Upper lobe of left lung (tissue), 6 donors: ENCODE measurements around the gene DDX60. TPM values are rescaled to one million over a fixed set of nuclear protein-coding genes. Genes with fewer than 3 reads are reported as not detected.

Experiments used
- ATAC-seq, 2 donors: fragments of 200-7000 bp; cut with Tn5 transposase; one replicate each; pipeline ENCODE4 v1.9.1; 2022; ENCODE audit warnings: mild to moderate bottlenecking in 2 of 2, moderate library complexity in 2 of 2; ENCODE audit not compliant: low FRiP score in 2 of 2
- DNase-seq, 2 donors: peaks; one replicate each; pipeline ENCODE4 v3.0.0-alpha.2; 2019 to 2020
- H3K27ac ChIP-seq, 4 donors: fragments of 200-600 bp; sonication (generic); one replicate each; pipeline ENCODE4 v1.5.1; 2016 to 2019
- H3K27me3 ChIP-seq, 4 donors: fragments of 200-600 bp; sonication (generic); one replicate each; pipeline ENCODE4 v1.5.1; 2017 to 2019
- H3K36me3 ChIP-seq, 4 donors: fragments of 200-600 bp; sonication (generic); one replicate each; pipeline ENCODE4 v1.5.1; 2016 to 2019
- H3K4me1 ChIP-seq, 4 donors: fragments of 200-600 bp; sonication (generic); one replicate each; pipeline ENCODE4 v1.5.1; 2018 to 2019
- H3K4me3 ChIP-seq, 4 donors: fragments of 200-600 bp; sonication (generic); one replicate each; pipeline ENCODE4 v1.5.1; 2017 to 2019; ENCODE audit warnings: mild to moderate bottlenecking in 2 of 4, moderate library complexity in 1 of 4
- H3K9me3 ChIP-seq, 4 donors: fragments of 200-600 bp; sonication (generic); one replicate each; pipeline ENCODE4 v1.5.1; 2018 to 2019
- CTCF ChIP-seq, 6 experiments: fragments of 450-650 bp in 4 of 6; fragments of 200-600 bp in 2 of 6; sonication (generic) in 2 of 6; IDR thresholded peaks; one replicate each; pipeline ENCODE4 v1.5.1; 2016 to 2019; ENCODE audit warnings: antibody characterized with exemption in 6 of 6
- EP300 ChIP-seq, 4 donors: sonication (generic); formaldehyde crosslinking; IDR thresholded peaks; one replicate each; pipeline ENCODE4 v1.5.1; 2017; ENCODE audit warnings: antibody characterized with exemption in 4 of 4, control low read depth in 2 of 4
- POLR2A ChIP-seq, 4 donors: fragments of 450-650 bp; IDR thresholded peaks; one replicate each; pipeline ENCODE4 v1.5.1; 2016 to 2017; ENCODE audit warnings: antibody characterized with exemption in 4 of 4, mild to moderate bottlenecking in 2 of 4
- POLR2AphosphoS5 ChIP-seq, 2 donors: sonication (generic); formaldehyde crosslinking; IDR thresholded peaks; one replicate each; pipeline ENCODE4 v1.5.1; 2017; ENCODE audit warnings: antibody characterized with exemption in 2 of 2
- WGBS, 2 donors: methylation state at CpG; one replicate each; pipeline ENCODE4 v1.1.5; 2017 to 2018; 5-methylcytosine and 5-hydroxymethylcytosine counted together
- total RNA-seq, 6 donors: library from RNA; depleted of rRNA in 4 of 6; stranded (reverse); fragments of >200 nt in 4 of 6; gene quantifications; one replicate each; pipeline versions ENCODE4 v1.1.0 to v1.2.1, GENCODE V29; 2016 to 2021
- donor health status: DM: no; HTN: no; CAD: no; lungs with moderate emphysema.
- donor health status: DM: no; HTN: yes; CAD: no; lungs with severe emphysema.

DDX60 gene
- total RNA-seq, 6 donors from 2014 or later: 15.7 to 37.5 (median 22.1) TPM

- ATAC-seq: no peak
- no peak for DNase-seq
- Histone ChIP-seq H3K4me1 (no peaks in the 10 kb centered on the region), H3K36me3 (no peaks in the 10 kb centered on the region), H3K27me3 (no peaks in the 10 kb centered on the region), H3K27ac (no peak overlapping the region), H3K4me3 (no peak overlapping the region), H3K9me3 (no peaks in the 10 kb centered on the region)
- 39 to 43% methylated on average over 6 of the region's 6 CpGs for WGBS, 2 donors
- TF ChIP-seq CTCF (IDR thresholded peaks at IDR 0.05) (peak in 5 of 6 experiments; percentile 14 to 41 (median 25)), EP300 (IDR thresholded peaks at IDR 0.05) (no peak), POLR2AphosphoS5 (IDR thresholded peaks at IDR 0.05) (no peak)
Observed at GRCh38 chr4:168183717-168184571, 134.6 kb downstream of the DDX60 start.

GRCh38 chr4:168177546-168178149, 140.9 kb downstream of the DDX60 start:
- Histone ChIP-seq H3K9me3 (no peaks in the 10 kb centered on the region), H3K27me3 (no peaks in the 10 kb centered on the region), H3K27ac (no peak overlapping the region), H3K36me3 (no peaks in the 10 kb centered on the region), H3K4me1 (no peaks in the 10 kb centered on the region), H3K4me3 (no peak overlapping the region)
- TF ChIP-seq EP300 (IDR thresholded peaks at IDR 0.05) (no peak), POLR2A (IDR thresholded peaks at IDR 0.05) (no peak), POLR2AphosphoS5 (IDR thresholded peaks at IDR 0.05) (no peak), CTCF (IDR thresholded peaks at IDR 0.05) (no peak)
- 74 to 81% methylated on average over 5 of the region's 5 CpGs for WGBS, 2 donors
- ATAC-seq (no peak), DNase-seq (no peak)

- DNase-seq: peak in 1 of 2 donors; percentile 27
- Histone ChIP-seq H3K27ac (no peak overlapping the region), H3K36me3 (no peaks in the 10 kb centered on the region), H3K4me3 (no peak overlapping the region), H3K9me3 (no peaks in the 10 kb centered on the region), H3K4me1 (no peaks in the 10 kb centered on the region), H3K27me3 (no peaks in the 10 kb centered on the region)
- TF ChIP-seq POLR2A (IDR thresholded peaks at IDR 0.05) (no peak), CTCF (IDR thresholded peaks at IDR 0.05) (no peak), POLR2AphosphoS5 (IDR thresholded peaks at IDR 0.05) (no peak), EP300 (IDR thresholded peaks at IDR 0.05) (no peak)
- peak in 1 of 2 donors; percentile 51 for ATAC-seq
- 89 to 90% methylated on average over 3 to 6 of the region's 6 CpGs for WGBS, 2 donors
Observed at GRCh38 chr4:168174308-168174707, 144.2 kb downstream of the DDX60 start.

- no peak for TF ChIP-seq POLR2AphosphoS5 (IDR thresholded peaks at IDR 0.05)
- TF ChIP-seq CTCF (IDR thresholded peaks at IDR 0.05): no peak
- DNase-seq: no peak
Observed at GRCh38 chr4:168167714-168168284, 150.8 kb downstream of the DDX60 start.

More at GRCh38 chr4:168167714-168168284, 150.8 kb downstream of the DDX60 start:
- 60 to 78% methylated on average over 6 of the region's 6 CpGs for WGBS, 2 donors
- Histone ChIP-seq H3K9me3 (no peaks in the 10 kb centered on the region), H3K4me3 (no peak overlapping the region), H3K27ac (no peak overlapping the region), H3K4me1 (no peaks in the 10 kb centered on the region), H3K36me3 (no peaks in the 10 kb centered on the region), H3K27me3 (no peaks in the 10 kb centered on the region)
- no peak for ATAC-seq

Other genes starting within 250 kb of the DDX60 start
- gene ANXA10, start 226.2 kb downstream of the DDX60 start, total RNA-seq: not detected
- gene DDX60L, start 161.7 kb upstream of the DDX60 start, total RNA-seq: 10 to 100 TPM; 19.0 to 58.7 (median 30.8) TPM
- gene PALLD, start 178.3 kb upstream of the DDX60 start, total RNA-seq: 100 to 1,000 TPM in 4 of 6 donors, 10 to 100 TPM in 2; 63.9 to 175 (median 134) TPM